Tibial nerve (tissue), 4 donors: ENCODE results near the gene YBX2. TPM values are rescaled to one million over a fixed set of nuclear protein-coding genes. Genes with fewer than 3 reads are reported as not detected.
A peak's percentile ranks its signal among the peaks of the same experiment; 100 is the strongest.

Experiments
- DNase-seq, 2 donors: peaks; one replicate each; pipeline ENCODE4 v3.0.0-alpha.2; 2019; ENCODE audit warnings: low spot score in 2 of 2
- H3K27ac ChIP-seq, 4 donors: fragments of 200-600 bp; sonication (generic) in 3 of 4; one replicate each; pipeline ENCODE4 v1.5.1; 2017 to 2019; ENCODE audit warnings: mild to moderate bottlenecking in 1 of 4
- H3K27me3 ChIP-seq, 2 donors: fragments of 200-600 bp; sonication (generic) in 1 of 2; one replicate each; pipeline versions ENCODE4 v1.5.1 to v1.6.0; 2017 to 2019
- H3K36me3 ChIP-seq, 3 donors: fragments of 200-600 bp; sonication (generic); one replicate each; pipeline ENCODE4 v1.5.1; 2018 to 2019
- H3K4me1 ChIP-seq, 4 donors: fragments of 200-600 bp; sonication (generic) in 3 of 4; one replicate each; pipeline ENCODE4 v1.5.1; 2017 to 2019
- H3K4me3 ChIP-seq, 4 donors: fragments of 200-600 bp; sonication (generic) in 3 of 4; one replicate each; pipeline ENCODE4 v1.5.1; 2017 to 2019; ENCODE audit warnings: mild to moderate bottlenecking in 1 of 4, moderate library complexity in 1 of 4
- H3K9me3 ChIP-seq, 4 donors: fragments of 200-600 bp; sonication (generic) in 3 of 4; one replicate each; pipeline ENCODE4 v1.5.1; 2017 to 2019
- CTCF ChIP-seq, 5 experiments: fragments of 200-600 bp in 3 of 5; fragments of 450-650 bp in 2 of 5; sonication (generic) in 3 of 5; IDR thresholded peaks; one replicate each; pipeline ENCODE4 v1.5.1; 2016 to 2019; ENCODE audit warnings: antibody characterized with exemption in 5 of 5, mild to moderate bottlenecking in 3 of 5, moderate library complexity in 2 of 5
- EP300 ChIP-seq, 2 donors: sonication (generic); formaldehyde crosslinking; IDR thresholded peaks; one replicate each; pipeline ENCODE4 v1.6.1; 2017; ENCODE audit warnings: antibody characterized with exemption in 2 of 2, mild to moderate bottlenecking in 1 of 2
- POLR2A ChIP-seq, 2 donors: fragments of 450-650 bp; IDR thresholded peaks; one replicate each; pipeline ENCODE4 v1.6.1; 2017; ENCODE audit warnings: antibody characterized with exemption in 2 of 2, mild to moderate bottlenecking in 2 of 2, moderate library complexity in 2 of 2
- WGBS, 2 donors: methylation state at CpG; one replicate each; pipeline ENCODE4 v1.1.5; 2018; 5-methylcytosine and 5-hydroxymethylcytosine counted together
- total RNA-seq, 4 donors: library from RNA; depleted of rRNA; stranded (reverse); fragments of >200 nt; gene quantifications; one replicate each; pipeline ENCODE4 v1.1.0, GENCODE V29; 2016

The YBX2 gene
- total RNA-seq, 4 donors from 2014 or later, result under 0.01 to 2.1 (median 0.52) TPM

GRCh38 chr17:7293159-7293558 is 1.3 kb downstream of the YBX2 start:
- Histone ChIP-seq H3K27me3 (peaks cover 0 to 72% of the 10 kb centered on the region in 2 donors), H3K4me1 (peaks cover 0 to 38% (median 25%) of the 10 kb centered on the region in 4 donors), H3K9me3 (no peaks in the 10 kb centered on the region), H3K4me3 (no peak overlapping the region), H3K36me3 (no peaks in the 10 kb centered on the region), H3K27ac (no peak overlapping the region)
- 82 to 84% methylated on average over 10 to 11 of the region's 11 CpGs for WGBS, 2 donors
- DNase-seq, result no peak
- TF ChIP-seq EP300 (IDR thresholded peaks at IDR 0.05) (no peak), POLR2A (IDR thresholded peaks at IDR 0.05) (no peak), CTCF (IDR thresholded peaks at IDR 0.05) (no peak)

- H3K36me3 ChIP-seq, result no peaks in the 10 kb centered on the region
- peaks cover 0 to 38% (median 25%) of the 10 kb centered on the region in 4 donors for H3K4me1 ChIP-seq
- no peak for DNase-seq
- no peaks in the 10 kb centered on the region for H3K9me3 ChIP-seq
- WGBS, 2 donors, result 22 to 32% methylated on average over 5 to 6 of the region's 6 CpGs
- peaks cover 0 to 76% of the 10 kb centered on the region in 2 donors for H3K27me3 ChIP-seq
- H3K27ac ChIP-seq, result no peak overlapping the region
- TF ChIP-seq POLR2A (IDR thresholded peaks at IDR 0.05), result no peak
- no peak for TF ChIP-seq CTCF (IDR thresholded peaks at IDR 0.05)
- no peak for TF ChIP-seq EP300 (IDR thresholded peaks at IDR 0.05)
- no peak overlapping the region for H3K4me3 ChIP-seq
Observed at GRCh38 chr17:7292729-7293128, 1.7 kb downstream of the YBX2 start.

GRCh38 chr17:7292194-7292593 is 2.2 kb downstream of the YBX2 start:
- TF ChIP-seq POLR2A (IDR thresholded peaks at IDR 0.05) (no peak), CTCF (IDR thresholded peaks at IDR 0.05) (no peak), EP300 (IDR thresholded peaks at IDR 0.05) (no peak)
- Histone ChIP-seq H3K36me3 (no peaks in the 10 kb centered on the region), H3K9me3 (no peaks in the 10 kb centered on the region), H3K4me3 (no peak overlapping the region), H3K27me3 (peaks cover 0 to 81% of the 10 kb centered on the region in 2 donors), H3K4me1 (peaks cover 0 to 38% (median 25%) of the 10 kb centered on the region in 4 donors), H3K27ac (peak overlapping the region in 1 of 4 donors; percentile 2)
- 80 to 86% methylated on average over 1 to 2 of the region's 2 CpGs for WGBS, 2 donors
- no peak for DNase-seq

GRCh38 chr17:7290685-7291084 is 3.8 kb downstream of the YBX2 start:
- Histone ChIP-seq H3K36me3 (no peaks in the 10 kb centered on the region), H3K27ac (no peak overlapping the region), H3K4me3 (no peak overlapping the region), H3K9me3 (no peaks in the 10 kb centered on the region), H3K27me3 (peaks cover 0 to 89% of the 10 kb centered on the region in 2 donors), H3K4me1 (peaks cover 0 to 27% (median 14%) of the 10 kb centered on the region in 4 donors)
- WGBS, 2 donors, result 70 to 73% methylated on average over 11 of the region's 11 CpGs
- TF ChIP-seq CTCF (IDR thresholded peaks at IDR 0.05) (no peak), POLR2A (IDR thresholded peaks at IDR 0.05) (no peak), EP300 (IDR thresholded peaks at IDR 0.05) (no peak)
- DNase-seq, result no peak

- no peak for DNase-seq
- Histone ChIP-seq H3K9me3 (no peaks in the 10 kb centered on the region), H3K4me3 (no peak overlapping the region), H3K36me3 (no peaks in the 10 kb centered on the region), H3K27ac (no peak overlapping the region), H3K4me1 (peaks cover 0 to 24% (median 10%) of the 10 kb centered on the region in 4 donors), H3K27me3 (peaks cover 0 to 84% of the 10 kb centered on the region in 2 donors)
- no peak for TF ChIP-seq POLR2A (IDR thresholded peaks at IDR 0.05)
- no peak for TF ChIP-seq CTCF (IDR thresholded peaks at IDR 0.05)
- no peak for TF ChIP-seq EP300 (IDR thresholded peaks at IDR 0.05)
- WGBS, 2 donors, result 89 to 91% methylated on average over 19 of the region's 19 CpGs
Observed at GRCh38 chr17:7290166-7290565, 4.3 kb downstream of the YBX2 start.
